Measurements from ENCODE around the gene SNTA1.
A peak's percentile ranks its signal among the peaks of the same experiment; 100 is the strongest.
"Not testable (repeated sequence)": the region's sequence is repeated elsewhere in the genome, so short reads cannot be mapped to it uniquely, and the experiment has no call there.

Gene SNTA1

DNA sequence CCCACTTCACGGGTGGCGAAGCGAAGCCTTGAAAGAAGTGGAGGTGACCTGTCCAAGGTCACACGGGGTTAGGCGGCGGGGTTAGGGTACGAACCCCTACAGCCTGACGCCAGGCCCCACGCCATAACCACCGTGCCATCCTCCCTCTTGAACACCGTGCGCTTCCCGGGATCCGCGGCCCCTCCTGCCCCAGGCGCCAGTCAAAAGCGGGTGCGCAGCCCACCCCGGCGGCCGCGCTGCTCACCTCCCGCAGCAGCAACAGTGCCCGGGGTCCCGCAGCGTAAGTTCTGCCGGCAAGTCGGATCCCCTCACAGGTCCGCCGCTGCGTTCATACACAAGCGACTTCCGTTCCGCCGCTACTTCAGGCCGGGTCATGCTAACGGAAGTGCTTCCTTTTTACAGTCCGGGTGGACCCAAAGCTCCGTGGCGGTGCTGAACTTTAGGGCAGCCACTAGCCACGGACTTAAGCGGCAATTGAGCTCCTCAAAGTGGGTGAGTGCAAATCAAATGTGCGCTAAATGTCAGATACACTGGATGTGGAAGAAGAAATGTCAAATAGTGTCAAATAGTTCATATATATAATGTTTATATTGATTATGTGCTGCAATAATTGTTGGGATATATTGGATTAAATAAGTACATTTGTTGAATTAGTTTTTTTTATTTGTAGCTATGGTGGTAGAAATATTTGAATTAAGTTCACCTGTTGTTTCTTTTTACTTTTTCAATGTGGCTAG is 42.2 kb downstream of the SNTA1 start, which contains the start of gene CDK5RAP1:
CDK5RAP1 (minus strand) TSS at position 336 of the 737 bp plus-strand sequence. CDS start 4,455 bp downstream, outside the sequence.
- Histone ChIP-seq H3K36me3 (ENCODE audit: insufficient read depth, low read length) (peaks cover 4% of the 10 kb centered on the region; the same call in 1 of the 2 replicates), H3K27ac (peak within 1 kb of the TSS; percentile 80), H3K9ac (ENCODE audit: insufficient read length) (peak within 1 kb of the TSS; percentile 99), H3K4me3 (peak within 1 kb of the TSS; percentile 98), H3K9me3 (ENCODE audit: low read depth, low read length) (no peaks in the 10 kb centered on the region)
- TF ChIP-seq EZH2 (IDR thresholded peaks at IDR 0.05), result no peak
- TF ChIP-seq POLR2AphosphoS5 (IDR thresholded peaks at IDR 0.05; ENCODE audit: borderline replicate concordance, low read depth, low read length), result peak; percentile 95
- peak; percentile 71 for TF ChIP-seq FOXP2 (optimal IDR thresholded peaks at IDR 0.05; ENCODE audit: control extremely low read depth, extremely low read length, insufficient read depth)
- DNase-seq (ENCODE audit: low read depth, low spot score), result peak; percentile 80

DNA sequence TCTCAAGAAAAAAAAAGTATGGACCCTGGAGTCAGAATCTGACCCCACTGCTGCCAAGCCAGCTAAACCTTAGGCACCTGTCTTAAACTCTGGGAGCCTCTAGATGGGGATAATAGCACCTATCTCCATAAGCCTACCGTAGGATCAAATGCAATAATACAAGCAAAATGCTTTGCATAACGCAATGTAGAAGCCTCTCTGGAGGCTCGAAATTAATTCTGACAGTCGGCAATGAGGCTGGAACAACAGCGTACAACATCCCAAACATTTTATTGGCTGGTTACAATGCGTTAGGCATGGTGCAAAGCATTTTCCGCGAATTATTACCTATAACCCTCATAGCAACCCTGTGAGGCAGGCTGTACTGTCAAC is 42.8 kb downstream of the SNTA1 start:
- Histone ChIP-seq H3K27ac (peak overlapping the region; percentile 59), H3K9ac (ENCODE audit: insufficient read length) (peak overlapping the region; percentile 99), H3K4me3 (peak overlapping the region; percentile 98), H3K36me3 (ENCODE audit: insufficient read depth, low read length) (peaks cover 9% of the 10 kb centered on the region; the same call in 1 of the 2 replicates), H3K9me3 (ENCODE audit: low read depth, low read length) (no peaks in the 10 kb centered on the region)
- DNase-seq (ENCODE audit: low read depth, low spot score), result no peak
- TF ChIP-seq EZH2 (IDR thresholded peaks at IDR 0.05) (no peak), POLR2AphosphoS5 (IDR thresholded peaks at IDR 0.05; ENCODE audit: borderline replicate concordance, low read depth, low read length) (no peak), FOXP2 (optimal IDR thresholded peaks at IDR 0.05; ENCODE audit: control extremely low read depth, extremely low read length, insufficient read depth) (no peak)

DNA sequence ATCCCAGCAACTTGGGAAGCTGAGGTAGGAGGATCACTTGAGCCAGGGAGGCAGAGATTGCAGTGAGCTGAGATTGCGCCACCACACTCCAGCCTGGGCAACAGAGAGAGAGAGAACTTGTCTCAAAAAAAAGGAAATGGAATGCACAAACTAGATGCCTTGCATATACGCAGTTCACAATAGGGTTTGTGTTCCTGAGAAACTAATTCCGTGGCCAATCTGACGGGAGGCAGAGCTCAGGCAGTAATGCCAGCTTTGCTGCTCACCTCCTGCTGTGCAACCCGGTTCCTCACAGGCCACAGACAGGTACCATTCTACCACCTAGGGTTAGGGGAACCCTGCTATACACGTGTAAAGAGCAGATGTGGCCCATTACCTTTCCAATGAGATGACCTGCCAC is 43.6 kb downstream of the SNTA1 start:
- Histone ChIP-seq H3K36me3 (ENCODE audit: insufficient read depth, low read length) (peaks cover 14% of the 10 kb centered on the region), H3K9me3 (ENCODE audit: low read depth, low read length) (no peaks in the 10 kb centered on the region), H3K9ac (ENCODE audit: insufficient read length) (no peak overlapping the region), H3K27ac (no peak overlapping the region), H3K4me3 (peak overlapping the region; percentile 98)
- no peak for DNase-seq (ENCODE audit: low read depth, low spot score)
- TF ChIP-seq EZH2 (IDR thresholded peaks at IDR 0.05) (no peak), FOXP2 (optimal IDR thresholded peaks at IDR 0.05; ENCODE audit: control extremely low read depth, extremely low read length, insufficient read depth) (no peak), POLR2AphosphoS5 (IDR thresholded peaks at IDR 0.05; ENCODE audit: borderline replicate concordance, low read depth, low read length) (no peak)

DNA sequence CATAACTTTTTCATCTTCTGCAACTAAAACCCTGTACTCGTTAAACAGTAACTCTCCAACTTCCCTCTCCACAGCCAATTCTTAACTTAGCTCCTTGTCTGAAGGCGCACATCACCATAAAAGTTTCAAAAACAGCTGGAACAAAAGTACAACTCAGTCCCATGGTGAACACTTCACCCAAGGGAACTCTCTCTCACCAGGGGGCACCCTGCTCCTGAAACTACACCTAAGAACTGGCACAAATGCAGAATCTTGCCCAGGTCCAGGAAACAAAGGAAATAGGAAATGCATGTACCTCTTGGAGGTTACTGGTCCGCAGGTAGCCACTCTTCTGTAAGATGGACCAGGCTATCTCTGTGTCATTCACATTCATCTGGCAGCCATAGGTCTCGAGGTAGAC is 48.8 kb downstream of the SNTA1 start:
- Histone ChIP-seq H3K9me3 (ENCODE audit: low read depth, low read length) (no peaks in the 10 kb centered on the region), H3K36me3 (ENCODE audit: insufficient read depth, low read length) (peaks cover 48% of the 10 kb centered on the region), H3K27ac (no peak overlapping the region), H3K9ac (ENCODE audit: insufficient read length) (no peak overlapping the region), H3K4me3 (no peak overlapping the region)
- no peak for TF ChIP-seq EZH2 (IDR thresholded peaks at IDR 0.05)
- TF ChIP-seq FOXP2 (optimal IDR thresholded peaks at IDR 0.05; ENCODE audit: control extremely low read depth, extremely low read length, insufficient read depth), result no peak
- TF ChIP-seq POLR2AphosphoS5 (IDR thresholded peaks at IDR 0.05; ENCODE audit: borderline replicate concordance, low read depth, low read length), result no peak
- DNase-seq (ENCODE audit: low read depth, low spot score), result no peak

DNA sequence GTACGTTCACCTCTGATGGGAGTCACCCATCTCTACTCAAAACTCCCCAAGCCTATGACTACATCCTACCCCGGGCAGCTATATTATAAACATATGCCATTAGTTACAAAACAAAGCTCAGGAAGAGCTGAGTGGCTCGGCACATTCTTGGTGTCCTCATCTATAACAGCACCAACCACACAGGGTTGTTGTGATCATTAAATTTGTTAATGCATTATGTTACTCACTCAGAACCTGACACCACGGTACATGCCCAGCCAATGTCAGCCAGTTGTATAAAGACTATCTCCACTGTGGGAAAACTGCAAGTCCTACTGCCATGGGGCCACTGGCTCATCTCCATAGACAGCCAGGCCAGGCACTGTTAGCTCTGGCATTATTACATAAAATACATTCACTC is 50.0 kb downstream of the SNTA1 start:
- Histone ChIP-seq H3K4me3 (no peak overlapping the region), H3K9ac (ENCODE audit: insufficient read length) (no peak overlapping the region), H3K9me3 (ENCODE audit: low read depth, low read length) (no peaks in the 10 kb centered on the region), H3K27ac (peak overlapping the region; percentile 67), H3K36me3 (ENCODE audit: insufficient read depth, low read length) (peaks cover 44% of the 10 kb centered on the region)
- TF ChIP-seq FOXP2 (optimal IDR thresholded peaks at IDR 0.05; ENCODE audit: control extremely low read depth, extremely low read length, insufficient read depth) (no peak), POLR2AphosphoS5 (IDR thresholded peaks at IDR 0.05; ENCODE audit: borderline replicate concordance, low read depth, low read length) (no peak), EZH2 (IDR thresholded peaks at IDR 0.05) (no peak)
- DNase-seq (ENCODE audit: low read depth, low spot score), result no peak

DNA sequence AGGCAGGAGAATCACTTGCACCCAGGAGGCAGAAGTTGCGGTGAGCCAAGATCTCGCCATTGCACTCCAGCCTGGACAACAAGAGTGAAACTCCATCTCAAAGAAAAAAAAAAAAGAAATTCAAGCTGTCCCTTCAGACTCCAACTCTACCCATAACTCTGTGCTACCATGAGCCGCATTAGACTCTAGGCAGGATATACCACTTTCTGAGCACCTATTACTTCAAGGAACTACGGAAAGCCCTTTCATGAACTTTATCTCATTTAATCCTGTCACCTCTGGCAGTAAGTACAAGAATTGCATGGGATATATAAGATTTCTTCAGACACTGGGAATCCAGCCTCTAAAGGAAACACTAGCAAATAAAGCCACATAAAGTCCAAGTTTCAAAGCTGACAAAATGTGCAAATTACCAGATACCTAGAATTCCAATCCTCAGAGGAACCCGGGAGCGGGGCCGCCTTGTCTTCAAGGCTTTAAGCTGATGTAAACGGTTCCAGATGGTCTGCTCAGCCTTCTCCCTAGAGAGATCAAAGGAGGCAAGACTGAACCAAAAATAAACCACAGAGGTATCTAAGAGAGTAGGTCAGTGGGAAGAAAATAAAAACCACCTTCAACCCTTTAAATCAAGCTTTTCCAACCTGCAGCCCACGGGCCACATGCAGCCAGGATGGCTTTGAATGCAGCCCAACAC is 51.7 kb downstream of the SNTA1 start:
- Histone ChIP-seq H3K4me3 (peak overlapping the region; percentile 41), H3K9me3 (ENCODE audit: low read depth, low read length) (no peaks in the 10 kb centered on the region), H3K36me3 (ENCODE audit: insufficient read depth, low read length) (peaks cover 54% of the 10 kb centered on the region), H3K27ac (peak overlapping the region; percentile 95), H3K9ac (ENCODE audit: insufficient read length) (no peak overlapping the region)
- TF ChIP-seq FOXP2 (optimal IDR thresholded peaks at IDR 0.05; ENCODE audit: control extremely low read depth, extremely low read length, insufficient read depth) (no peak), EZH2 (IDR thresholded peaks at IDR 0.05) (no peak), POLR2AphosphoS5 (IDR thresholded peaks at IDR 0.05; ENCODE audit: borderline replicate concordance, low read depth, low read length) (no peak)
- DNase-seq (ENCODE audit: low read depth, low spot score), result peak; percentile 77

DNA sequence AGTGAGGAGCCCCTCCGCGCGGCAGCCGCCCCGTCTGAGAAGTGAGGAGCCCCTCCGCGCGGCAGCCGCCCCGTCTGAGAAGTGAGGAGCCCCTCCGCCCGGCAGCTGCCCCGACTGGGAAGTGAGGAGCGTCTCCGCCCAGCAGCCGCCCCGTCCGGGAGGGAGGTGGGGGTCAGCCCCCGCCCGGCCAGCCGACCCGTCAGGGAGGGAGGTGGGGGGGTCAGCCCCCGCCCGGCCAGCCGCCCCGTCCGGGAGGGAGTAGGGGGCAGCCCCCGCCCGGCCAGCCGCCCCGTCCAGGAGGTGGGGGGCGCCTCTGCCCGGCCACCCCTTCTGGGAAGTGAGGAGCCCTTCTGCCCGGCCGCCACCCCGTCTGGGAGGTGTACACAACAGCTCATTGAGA is 54.2 kb downstream of the SNTA1 start:
- H3K36me3 ChIP-seq (ENCODE audit: insufficient read depth, low read length), result peaks cover 60% of the 10 kb centered on the region
- H3K4me3 ChIP-seq; DNase-seq (ENCODE audit: low read depth, low spot score): not testable (repeated sequence)

DNA sequence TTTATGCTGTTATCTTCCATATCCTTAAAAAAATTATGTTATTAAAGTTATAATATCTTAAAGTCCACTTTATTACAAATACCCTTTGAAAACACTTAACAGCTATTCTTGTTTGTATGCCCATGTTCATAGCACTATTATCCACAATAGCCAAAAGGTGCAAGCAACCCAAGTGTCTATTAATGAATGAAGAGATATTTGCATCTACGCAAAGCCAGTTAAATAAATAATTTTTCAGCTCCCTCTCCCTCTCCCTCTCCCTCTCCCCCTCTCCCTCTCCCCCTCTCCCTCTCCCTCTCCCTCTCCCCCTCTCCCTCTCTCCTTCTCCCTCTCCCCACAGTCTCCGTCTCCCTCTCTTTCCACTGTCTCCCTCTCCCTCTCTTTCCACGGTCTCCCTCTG is 55.3 kb downstream of the SNTA1 start:
- DNase-seq (ENCODE audit: low read depth, low spot score), result no peak
- Histone ChIP-seq H3K4me3 (no peak overlapping the region), H3K9me3 (ENCODE audit: low read depth, low read length) (no peaks in the 10 kb centered on the region), H3K36me3 (ENCODE audit: insufficient read depth, low read length) (peaks cover 57% of the 10 kb centered on the region), H3K9ac (ENCODE audit: insufficient read length) (no peak overlapping the region), H3K27ac (no peak overlapping the region)
- TF ChIP-seq FOXP2 (optimal IDR thresholded peaks at IDR 0.05; ENCODE audit: control extremely low read depth, extremely low read length, insufficient read depth) (no peak), EZH2 (IDR thresholded peaks at IDR 0.05) (no peak), POLR2AphosphoS5 (IDR thresholded peaks at IDR 0.05; ENCODE audit: borderline replicate concordance, low read depth, low read length) (no peak)

More for the DNA sequence above, 54.2 kb downstream of the SNTA1 start:
- not testable (repeated sequence) for H3K9me3 ChIP-seq (ENCODE audit: low read depth, low read length); H3K9ac ChIP-seq (ENCODE audit: insufficient read length); H3K27ac ChIP-seq
